Activated T-helper 17 cell treated with anti-CD3 and anti-CD28 coated beads, Interleukin-2, amount 50 U/mL, for 72 hours (primary cell): ENCODE measurements around the gene NFATC3. TPM values are rescaled to one million over a fixed set of nuclear protein-coding genes. Genes with fewer than 3 reads are reported as not detected.
A peak's percentile ranks its signal among the peaks of the same experiment; 100 is the strongest.

Source experiments
- ATAC-seq: fragments of 150-1000 bp; cut with Tn5 transposase; replicated peaks from 2 replicates; pipeline ENCODE4 v1.10.0; 2021; ENCODE audit warnings: mild to moderate bottlenecking, moderate library complexity
- H3K27ac Mint-ChIP-seq: one replicate; pipeline ENCODE4 v1.8.0; 2022; ENCODE audit warnings: mixed read lengths
- H3K27me3 Mint-ChIP-seq: one replicate; pipeline ENCODE4 v1.8.0; 2022; ENCODE audit warnings: mixed read lengths
- H3K36me3 Mint-ChIP-seq: one replicate; pipeline ENCODE4 v1.8.0; 2022; ENCODE audit warnings: low read depth, mild to moderate bottlenecking, mixed read lengths
- H3K4me1 Mint-ChIP-seq: one replicate; pipeline ENCODE4 v1.8.0; 2022; ENCODE audit warnings: mixed read lengths
- H3K4me3 Mint-ChIP-seq: one replicate; pipeline ENCODE4 v1.8.0; 2022; ENCODE audit warnings: mild to moderate bottlenecking, mixed read lengths
- H3K9me3 Mint-ChIP-seq: one replicate; pipeline ENCODE4 v1.8.0; 2022; ENCODE audit warnings: mixed read lengths
- total RNA-seq, 2 donors: library from RNA; stranded (reverse); gene quantifications; one replicate each; pipeline ENCODE4 v1.2.3, GENCODE V29; 2022

The NFATC3 gene
- total RNA-seq, 2 donors from 2014 or later, result 71.1 to 78.1 TPM

- no peaks in the 10 kb centered on the region for H3K9me3 Mint-ChIP-seq
- peaks cover 45% of the 10 kb centered on the region for H3K4me1 Mint-ChIP-seq
- no peak overlapping the region for H3K4me3 Mint-ChIP-seq
- H3K27ac Mint-ChIP-seq, result peak overlapping the region; percentile 54
- no peaks in the 10 kb centered on the region for H3K27me3 Mint-ChIP-seq
- H3K36me3 Mint-ChIP-seq, result peaks cover 72% of the 10 kb centered on the region
- ATAC-seq, result no peak
Observed at GRCh38 chr16:68068926-68069325, 16.2 kb upstream of the NFATC3 start.

GRCh38 chr16:68069511-68070248 is 15.5 kb upstream of the NFATC3 start:
- peaks cover 45% of the 10 kb centered on the region for H3K4me1 Mint-ChIP-seq
- peak overlapping the region; percentile 56 for H3K4me3 Mint-ChIP-seq
- H3K36me3 Mint-ChIP-seq, result peaks cover 72% of the 10 kb centered on the region
- peak; percentile 65 for ATAC-seq
- no peaks in the 10 kb centered on the region for H3K27me3 Mint-ChIP-seq
- H3K9me3 Mint-ChIP-seq, result no peaks in the 10 kb centered on the region
- peak overlapping the region; percentile 91 for H3K27ac Mint-ChIP-seq

- no peaks in the 10 kb centered on the region for H3K27me3 Mint-ChIP-seq
- peaks cover 45% of the 10 kb centered on the region for H3K4me1 Mint-ChIP-seq
- H3K4me3 Mint-ChIP-seq, result peak overlapping the region; percentile 56
- peaks cover 74% of the 10 kb centered on the region for H3K36me3 Mint-ChIP-seq
- H3K9me3 Mint-ChIP-seq, result no peaks in the 10 kb centered on the region
- peak overlapping the region; percentile 91 for H3K27ac Mint-ChIP-seq
- no peak for ATAC-seq
Observed at GRCh38 chr16:68070249-68070730, 14.9 kb upstream of the NFATC3 start.

- peak; percentile 22 for ATAC-seq
- H3K36me3 Mint-ChIP-seq, result peaks cover 77% of the 10 kb centered on the region
- peak overlapping the region; percentile 56 for H3K4me3 Mint-ChIP-seq
Observed at GRCh38 chr16:68070806-68071517, 14.2 kb upstream of the NFATC3 start.

GRCh38 chr16:68071518-68071901 is 13.7 kb upstream of the NFATC3 start:
- Mint-ChIP-seq H3K27me3 (no peaks in the 10 kb centered on the region), H3K36me3 (peaks cover 77% of the 10 kb centered on the region), H3K4me1 (peaks cover 56% of the 10 kb centered on the region), H3K9me3 (no peaks in the 10 kb centered on the region), H3K4me3 (peak overlapping the region; percentile 56), H3K27ac (peak overlapping the region; percentile 91)
- no peak for ATAC-seq

More at GRCh38 chr16:68070806-68071517, 14.2 kb upstream of the NFATC3 start:
- H3K27ac Mint-ChIP-seq, result peak overlapping the region; percentile 91
- peaks cover 50% of the 10 kb centered on the region for H3K4me1 Mint-ChIP-seq
- no peaks in the 10 kb centered on the region for H3K27me3 Mint-ChIP-seq
- H3K9me3 Mint-ChIP-seq, result no peaks in the 10 kb centered on the region

- no peak overlapping the region for H3K27ac Mint-ChIP-seq
Observed at GRCh38 chr16:68072038-68072695, 13.0 kb upstream of the NFATC3 start.

GRCh38 chr16:68073902-68074760 is 11.0 kb upstream of the NFATC3 start:
- peak overlapping the region; percentile 93 for H3K27ac Mint-ChIP-seq
- H3K27me3 Mint-ChIP-seq, result no peaks in the 10 kb centered on the region
- H3K9me3 Mint-ChIP-seq, result no peaks in the 10 kb centered on the region
- ATAC-seq, result no peak
- peak overlapping the region; percentile 79 for H3K4me3 Mint-ChIP-seq
- peaks cover 83% of the 10 kb centered on the region for H3K36me3 Mint-ChIP-seq
- peaks cover 58% of the 10 kb centered on the region for H3K4me1 Mint-ChIP-seq

More at GRCh38 chr16:68072038-68072695, 13.0 kb upstream of the NFATC3 start:
- no peaks in the 10 kb centered on the region for H3K9me3 Mint-ChIP-seq
- H3K4me3 Mint-ChIP-seq, result no peak overlapping the region
- peaks cover 57% of the 10 kb centered on the region for H3K4me1 Mint-ChIP-seq
- ATAC-seq, result no peak
- H3K27me3 Mint-ChIP-seq, result no peaks in the 10 kb centered on the region
- peaks cover 79% of the 10 kb centered on the region for H3K36me3 Mint-ChIP-seq

- H3K36me3 Mint-ChIP-seq, result peaks cover 81% of the 10 kb centered on the region
- H3K9me3 Mint-ChIP-seq, result no peaks in the 10 kb centered on the region
- peaks cover 56% of the 10 kb centered on the region for H3K4me1 Mint-ChIP-seq
- H3K27ac Mint-ChIP-seq, result peak overlapping the region; percentile 93
- peak overlapping the region; percentile 79 for H3K4me3 Mint-ChIP-seq
- H3K27me3 Mint-ChIP-seq, result no peaks in the 10 kb centered on the region
- peak; percentile 72 for ATAC-seq
Observed at GRCh38 chr16:68074850-68075555, 10.2 kb upstream of the NFATC3 start.

- Mint-ChIP-seq H3K27me3 (no peaks in the 10 kb centered on the region), H3K27ac (peak overlapping the region; percentile 93), H3K4me3 (peak overlapping the region; percentile 79), H3K9me3 (no peaks in the 10 kb centered on the region), H3K4me1 (peaks cover 50% of the 10 kb centered on the region), H3K36me3 (peaks cover 71% of the 10 kb centered on the region)
- no peak for ATAC-seq
Observed at GRCh38 chr16:68075980-68076379, 9.2 kb upstream of the NFATC3 start.

GRCh38 chr16:68076560-68076959 is 8.6 kb upstream of the NFATC3 start:
- Mint-ChIP-seq H3K4me3 (no peak overlapping the region), H3K4me1 (peaks cover 51% of the 10 kb centered on the region), H3K27me3 (no peaks in the 10 kb centered on the region), H3K36me3 (peaks cover 65% of the 10 kb centered on the region), H3K27ac (no peak overlapping the region), H3K9me3 (no peaks in the 10 kb centered on the region)
- no peak for ATAC-seq

- H3K4me3 Mint-ChIP-seq, result peak overlapping the region; percentile 89
- H3K27ac Mint-ChIP-seq, result peak overlapping the region; percentile 81
- no peaks in the 10 kb centered on the region for H3K9me3 Mint-ChIP-seq
- no peaks in the 10 kb centered on the region for H3K27me3 Mint-ChIP-seq
- H3K4me1 Mint-ChIP-seq, result peaks cover 62% of the 10 kb centered on the region
- H3K36me3 Mint-ChIP-seq, result peaks cover 50% of the 10 kb centered on the region
- ATAC-seq, result no peak
Observed at GRCh38 chr16:68077866-68078700, 7.1 kb upstream of the NFATC3 start.

GRCh38 chr16:68078701-68079375 is 6.3 kb upstream of the NFATC3 start:
- H3K36me3 Mint-ChIP-seq, result peaks cover 43% of the 10 kb centered on the region
- H3K27me3 Mint-ChIP-seq, result no peaks in the 10 kb centered on the region

More at GRCh38 chr16:68078701-68079375, 6.3 kb upstream of the NFATC3 start:
- Mint-ChIP-seq H3K9me3 (no peaks in the 10 kb centered on the region), H3K4me1 (peaks cover 68% of the 10 kb centered on the region), H3K27ac (peak overlapping the region; percentile 81), H3K4me3 (peak overlapping the region; percentile 89)
- no peak for ATAC-seq
